Activated naive CD4-positive, alpha-beta T cell treated with anti-CD3 and anti-CD28 coated beads, Interleukin-2, amount 50 U/mL, for 24 hours (primary cell): ENCODE data around the gene INF2.

Experiments used
- H3K27ac Mint-ChIP-seq: one replicate; pipeline ENCODE4 v1.8.0; 2021; ENCODE audit warnings: mild to moderate bottlenecking, mixed read lengths
- H3K27me3 Mint-ChIP-seq: one replicate; pipeline ENCODE4 v1.8.0; 2021; ENCODE audit warnings: mixed read lengths
- H3K36me3 Mint-ChIP-seq: one replicate; pipeline ENCODE4 v1.8.0; 2021; ENCODE audit warnings: mixed read lengths
- H3K4me1 Mint-ChIP-seq: one replicate; pipeline ENCODE4 v1.8.0; 2021; ENCODE audit warnings: mixed read lengths
- H3K4me3 Mint-ChIP-seq: one replicate; pipeline ENCODE4 v1.8.0; 2021; ENCODE audit warnings: mild to moderate bottlenecking, mixed read lengths
- H3K9me3 Mint-ChIP-seq: one replicate; pipeline ENCODE4 v1.8.0; 2021; ENCODE audit warnings: mixed read lengths

INF2 gene

DNA sequence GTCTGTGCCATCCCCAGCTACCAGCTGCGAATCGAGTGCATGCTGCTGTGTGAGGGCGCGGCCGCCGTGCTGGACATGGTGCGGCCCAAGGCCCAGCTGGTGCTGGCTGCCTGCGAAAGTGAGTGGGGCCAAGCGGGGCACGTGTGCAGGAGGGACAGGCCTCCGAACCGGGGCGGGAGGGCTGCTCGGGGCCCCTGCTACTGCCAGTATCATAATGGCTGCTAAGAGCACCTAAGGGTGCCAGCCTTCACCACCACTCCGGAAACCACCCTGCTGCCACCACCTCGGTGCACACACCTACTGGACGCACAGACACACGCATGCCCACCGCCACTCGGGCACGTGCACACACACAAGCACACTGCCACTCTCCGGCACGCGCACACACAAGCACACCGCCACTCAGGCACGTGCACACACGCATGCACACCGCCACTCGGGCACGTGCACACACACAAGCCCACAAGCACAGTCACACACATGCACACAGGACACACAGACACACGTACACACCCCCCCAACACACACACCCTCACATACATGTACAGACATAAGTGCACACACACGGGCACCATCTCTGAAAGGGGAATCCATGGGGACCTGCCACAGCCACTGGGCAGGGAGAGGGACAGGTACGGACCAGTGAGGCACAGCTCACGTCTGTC, 20.8 kb downstream of the INF2 start:
- H3K36me3 Mint-ChIP-seq: no peaks in the 10 kb centered on the region
- H3K4me3 Mint-ChIP-seq: no peak overlapping the region
- no peaks in the 10 kb centered on the region for H3K9me3 Mint-ChIP-seq
- H3K27ac Mint-ChIP-seq: no peak overlapping the region
- H3K4me1 Mint-ChIP-seq: peaks cover 4% of the 10 kb centered on the region
- H3K27me3 Mint-ChIP-seq: no peaks in the 10 kb centered on the region

- H3K4me1 Mint-ChIP-seq: peaks cover 4% of the 10 kb centered on the region
- H3K36me3 Mint-ChIP-seq: peaks cover 1% of the 10 kb centered on the region
- H3K27ac Mint-ChIP-seq: no peak overlapping the region
- H3K27me3 Mint-ChIP-seq: no peaks in the 10 kb centered on the region
- no peaks in the 10 kb centered on the region for H3K9me3 Mint-ChIP-seq
- no peak overlapping the region for H3K4me3 Mint-ChIP-seq
These were observed 23.7 kb downstream of the INF2 start for GRCh38 chr14:104712881-104713734.

DNA sequence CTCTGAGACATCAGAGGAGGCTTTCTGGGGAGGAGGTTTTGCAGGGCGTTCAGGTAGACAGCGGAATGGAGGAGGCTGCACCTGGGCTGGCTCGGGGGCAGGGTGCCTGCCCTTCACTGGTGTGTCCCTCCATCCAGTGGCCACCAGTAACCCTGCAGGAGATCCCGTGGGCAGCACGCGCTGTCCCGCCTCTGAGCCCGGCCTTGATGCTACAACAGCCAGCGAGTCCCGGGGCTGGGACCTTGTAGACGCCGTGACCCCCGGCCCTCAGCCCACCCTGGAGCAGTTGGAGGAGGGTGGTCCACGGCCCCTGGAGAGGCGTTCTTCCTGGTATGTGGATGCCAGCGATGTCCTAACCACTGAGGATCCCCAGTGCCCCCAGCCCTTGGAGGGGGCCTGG, 24.6 kb downstream of the INF2 start:
- Mint-ChIP-seq H3K9me3 (no peaks in the 10 kb centered on the region), H3K4me1 (no peaks in the 10 kb centered on the region), H3K4me3 (no peak overlapping the region), H3K27me3 (no peaks in the 10 kb centered on the region), H3K27ac (no peak overlapping the region), H3K36me3 (peaks cover 1% of the 10 kb centered on the region)

- H3K4me1 Mint-ChIP-seq: no peaks in the 10 kb centered on the region
- no peaks in the 10 kb centered on the region for H3K27me3 Mint-ChIP-seq
- no peak overlapping the region for H3K27ac Mint-ChIP-seq
- peaks cover 1% of the 10 kb centered on the region for H3K36me3 Mint-ChIP-seq
- no peak overlapping the region for H3K4me3 Mint-ChIP-seq
- no peaks in the 10 kb centered on the region for H3K9me3 Mint-ChIP-seq
These were observed 25.3 kb downstream of the INF2 start for GRCh38 chr14:104714681-104715080.

GRCh38 chr14:104715416-104715815, 26.0 kb downstream of the INF2 start:
- H3K4me3 Mint-ChIP-seq: no peak overlapping the region
- H3K27ac Mint-ChIP-seq: no peak overlapping the region
- H3K9me3 Mint-ChIP-seq: no peaks in the 10 kb centered on the region
- H3K4me1 Mint-ChIP-seq: no peaks in the 10 kb centered on the region
- H3K36me3 Mint-ChIP-seq: peaks cover 1% of the 10 kb centered on the region
- H3K27me3 Mint-ChIP-seq: no peaks in the 10 kb centered on the region

DNA sequence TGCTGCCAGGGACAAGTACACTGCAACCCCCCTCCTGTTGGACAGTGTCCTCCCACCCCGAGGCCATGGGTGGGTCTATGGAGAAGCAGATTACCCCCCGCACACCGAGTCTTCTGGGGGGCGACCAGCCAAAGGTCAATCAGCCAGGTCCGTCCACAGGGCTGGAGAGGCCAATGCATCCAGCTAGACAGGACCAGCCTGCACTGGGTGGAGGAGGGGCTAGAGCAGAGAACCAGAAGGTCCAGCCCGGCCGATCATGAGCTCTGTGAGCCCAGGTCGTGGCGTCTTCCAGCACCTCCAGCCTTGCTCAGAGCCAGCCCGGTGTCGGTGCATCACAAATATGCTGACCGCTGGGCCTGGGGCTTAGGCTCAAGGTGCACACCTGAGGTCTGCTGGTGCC, 26.5 kb downstream of the INF2 start:
- Mint-ChIP-seq H3K4me1 (no peaks in the 10 kb centered on the region), H3K4me3 (no peak overlapping the region), H3K27me3 (no peaks in the 10 kb centered on the region), H3K36me3 (peaks cover 1% of the 10 kb centered on the region), H3K9me3 (no peaks in the 10 kb centered on the region), H3K27ac (no peak overlapping the region)

DNA sequence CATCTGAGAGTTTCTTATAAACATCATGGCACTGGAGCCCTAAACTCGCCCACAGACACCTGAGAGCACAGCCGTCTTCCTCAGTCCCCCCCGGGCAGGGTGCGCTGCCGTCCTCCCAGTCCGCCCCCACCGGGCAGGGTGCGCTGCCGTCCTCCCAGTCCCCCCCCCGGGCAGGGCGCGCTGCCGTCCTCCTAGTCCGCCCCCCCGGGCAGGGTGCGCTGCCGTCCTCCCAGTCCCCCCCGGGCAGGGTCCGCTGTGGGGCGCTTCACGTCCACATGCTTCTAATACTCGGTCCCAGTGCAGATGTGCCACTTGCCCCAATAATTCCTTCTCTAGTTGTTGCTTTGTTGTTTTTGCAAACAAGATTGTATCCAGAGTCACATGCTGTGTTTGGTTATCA, 27.7 kb downstream of the INF2 start:
- no peaks in the 10 kb centered on the region for H3K27me3 Mint-ChIP-seq
- no peak overlapping the region for H3K4me3 Mint-ChIP-seq
- H3K27ac Mint-ChIP-seq: no peak overlapping the region
- H3K36me3 Mint-ChIP-seq: peaks cover 1% of the 10 kb centered on the region
- no peaks in the 10 kb centered on the region for H3K9me3 Mint-ChIP-seq
- no peaks in the 10 kb centered on the region for H3K4me1 Mint-ChIP-seq

DNA sequence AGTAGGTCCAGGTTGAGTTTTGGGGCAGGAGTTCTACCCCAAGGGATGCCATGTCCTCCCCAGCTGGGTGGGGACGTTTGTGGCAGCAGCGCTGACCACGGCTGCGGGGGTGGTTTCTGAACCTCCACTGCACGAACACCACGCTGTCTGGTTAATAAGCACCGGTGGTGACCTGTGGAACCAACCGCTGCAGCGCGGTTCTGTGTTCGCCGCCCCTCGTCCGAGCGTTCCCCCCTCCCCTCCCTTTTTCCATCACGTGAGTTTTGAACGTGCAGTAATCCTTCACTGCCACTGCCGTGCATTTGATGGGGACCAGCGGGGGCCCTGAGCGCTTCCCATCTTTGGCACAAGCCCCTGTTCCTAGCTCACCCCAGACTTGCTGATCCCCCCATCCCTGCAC, 28.2 kb downstream of the INF2 start:
- H3K9me3 Mint-ChIP-seq: no peaks in the 10 kb centered on the region
- H3K4me3 Mint-ChIP-seq: no peak overlapping the region
- H3K36me3 Mint-ChIP-seq: peaks cover 1% of the 10 kb centered on the region
- no peak overlapping the region for H3K27ac Mint-ChIP-seq
- H3K4me1 Mint-ChIP-seq: no peaks in the 10 kb centered on the region
- H3K27me3 Mint-ChIP-seq: no peaks in the 10 kb centered on the region

GRCh38 chr14:104718147-104718546, 28.7 kb downstream of the INF2 start:
- no peaks in the 10 kb centered on the region for H3K27me3 Mint-ChIP-seq
- H3K4me1 Mint-ChIP-seq: no peaks in the 10 kb centered on the region
- no peak overlapping the region for H3K27ac Mint-ChIP-seq
- no peaks in the 10 kb centered on the region for H3K9me3 Mint-ChIP-seq
- H3K36me3 Mint-ChIP-seq: peaks cover 1% of the 10 kb centered on the region
- no peak overlapping the region for H3K4me3 Mint-ChIP-seq

- H3K36me3 Mint-ChIP-seq: peaks cover 1% of the 10 kb centered on the region
- H3K27me3 Mint-ChIP-seq: no peaks in the 10 kb centered on the region
- no peaks in the 10 kb centered on the region for H3K9me3 Mint-ChIP-seq
- H3K4me3 Mint-ChIP-seq: no peak overlapping the region
- no peak overlapping the region for H3K27ac Mint-ChIP-seq
- H3K4me1 Mint-ChIP-seq: no peaks in the 10 kb centered on the region
These were observed 29.5 kb downstream of the INF2 start for GRCh38 chr14:104718871-104719270.

GRCh38 chr14:104719343-104719742, 29.9 kb downstream of the INF2 start:
- peaks cover 1% of the 10 kb centered on the region for H3K36me3 Mint-ChIP-seq
- no peaks in the 10 kb centered on the region for H3K4me1 Mint-ChIP-seq
- no peak overlapping the region for H3K4me3 Mint-ChIP-seq
- no peak overlapping the region for H3K27ac Mint-ChIP-seq
- no peaks in the 10 kb centered on the region for H3K27me3 Mint-ChIP-seq
- H3K9me3 Mint-ChIP-seq: no peaks in the 10 kb centered on the region

DNA sequence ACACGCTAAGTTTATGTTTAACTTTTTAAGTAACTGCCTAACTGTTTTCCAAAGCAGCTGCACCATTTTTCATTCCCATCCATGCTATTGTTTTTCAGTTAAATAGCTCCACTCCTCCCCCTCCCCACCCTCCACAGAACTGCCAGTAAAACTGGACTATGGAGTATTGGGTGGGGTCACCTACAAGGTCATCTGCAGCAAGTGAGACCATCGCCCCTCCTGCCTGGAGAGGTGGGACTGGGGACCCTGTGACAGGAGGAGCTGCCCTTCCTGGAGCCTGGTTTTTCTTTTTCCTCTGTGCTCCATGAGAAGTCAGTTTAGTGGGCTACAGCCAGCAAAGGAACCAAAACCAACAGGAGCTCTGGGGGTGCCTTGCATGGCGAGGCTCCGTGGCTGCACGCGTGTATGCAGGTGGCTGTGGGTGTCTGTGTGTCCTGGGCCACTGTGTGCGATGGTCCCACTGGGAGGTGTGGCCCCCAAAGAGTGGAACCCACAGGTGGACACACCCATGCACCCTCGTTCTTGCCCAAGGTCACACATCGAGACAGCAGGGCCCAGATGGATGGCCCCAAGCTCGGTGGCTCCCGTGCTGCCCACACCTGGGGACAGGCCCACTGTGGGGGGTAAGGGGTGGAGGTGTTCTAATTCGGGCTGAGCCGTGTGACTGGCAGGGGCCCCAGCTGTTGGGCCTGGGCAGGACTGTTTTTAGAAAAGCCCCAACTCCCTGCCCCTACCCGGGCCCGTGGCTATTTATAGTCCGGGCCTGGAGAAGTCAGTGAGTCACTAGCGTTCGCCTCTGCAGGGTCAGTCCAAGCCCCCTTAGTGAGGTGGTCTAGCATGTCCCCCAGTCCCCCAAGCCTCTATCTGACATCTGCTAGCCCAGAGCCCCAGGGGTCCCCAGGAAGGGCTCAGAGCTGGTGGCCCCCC, 32.4 kb downstream of the INF2 start:
- Mint-ChIP-seq H3K27me3 (no peaks in the 10 kb centered on the region), H3K4me3 (no peak overlapping the region), H3K4me1 (no peaks in the 10 kb centered on the region), H3K27ac (no peak overlapping the region), H3K9me3 (no peaks in the 10 kb centered on the region), H3K36me3 (peaks cover 1% of the 10 kb centered on the region)

DNA sequence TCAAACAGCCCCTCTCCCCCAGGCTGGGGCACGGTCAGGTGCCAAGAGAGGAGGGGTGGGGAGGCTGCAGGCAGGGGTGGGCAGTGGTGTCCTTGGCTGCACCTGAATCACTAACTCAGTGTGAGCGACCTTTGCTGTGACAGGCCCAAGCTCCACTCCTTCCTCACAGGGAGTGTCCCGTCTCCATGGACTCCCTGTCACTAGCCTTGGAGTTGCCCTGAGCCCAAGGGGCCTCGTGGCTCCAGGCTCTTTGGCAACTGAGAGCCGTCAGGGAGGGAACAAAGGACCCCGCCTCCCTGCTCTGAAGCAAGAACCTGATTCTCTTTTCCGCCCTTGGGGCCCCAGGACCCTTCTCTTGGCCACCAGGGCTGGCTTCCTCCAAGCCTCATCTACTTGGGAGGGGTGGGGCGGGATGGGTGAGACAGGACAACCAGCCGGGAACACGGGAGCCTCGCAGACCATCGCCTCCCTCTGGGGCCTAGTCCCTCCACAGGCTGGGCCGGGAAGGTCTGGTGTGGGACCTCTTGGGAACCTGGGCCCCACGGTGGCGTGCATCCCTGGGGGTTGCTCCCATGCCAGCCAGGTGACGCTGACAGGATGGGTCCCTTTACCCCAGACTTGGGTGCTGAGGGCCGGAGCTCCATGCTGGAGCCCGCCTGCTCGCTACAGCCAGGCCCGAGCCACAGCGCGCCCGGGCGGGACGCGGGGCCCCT, 33.7 kb downstream of the INF2 start:
- Mint-ChIP-seq H3K36me3 (no peaks in the 10 kb centered on the region), H3K4me3 (no peak overlapping the region), H3K4me1 (no peaks in the 10 kb centered on the region), H3K27me3 (no peaks in the 10 kb centered on the region), H3K9me3 (no peaks in the 10 kb centered on the region), H3K27ac (no peak overlapping the region)

DNA sequence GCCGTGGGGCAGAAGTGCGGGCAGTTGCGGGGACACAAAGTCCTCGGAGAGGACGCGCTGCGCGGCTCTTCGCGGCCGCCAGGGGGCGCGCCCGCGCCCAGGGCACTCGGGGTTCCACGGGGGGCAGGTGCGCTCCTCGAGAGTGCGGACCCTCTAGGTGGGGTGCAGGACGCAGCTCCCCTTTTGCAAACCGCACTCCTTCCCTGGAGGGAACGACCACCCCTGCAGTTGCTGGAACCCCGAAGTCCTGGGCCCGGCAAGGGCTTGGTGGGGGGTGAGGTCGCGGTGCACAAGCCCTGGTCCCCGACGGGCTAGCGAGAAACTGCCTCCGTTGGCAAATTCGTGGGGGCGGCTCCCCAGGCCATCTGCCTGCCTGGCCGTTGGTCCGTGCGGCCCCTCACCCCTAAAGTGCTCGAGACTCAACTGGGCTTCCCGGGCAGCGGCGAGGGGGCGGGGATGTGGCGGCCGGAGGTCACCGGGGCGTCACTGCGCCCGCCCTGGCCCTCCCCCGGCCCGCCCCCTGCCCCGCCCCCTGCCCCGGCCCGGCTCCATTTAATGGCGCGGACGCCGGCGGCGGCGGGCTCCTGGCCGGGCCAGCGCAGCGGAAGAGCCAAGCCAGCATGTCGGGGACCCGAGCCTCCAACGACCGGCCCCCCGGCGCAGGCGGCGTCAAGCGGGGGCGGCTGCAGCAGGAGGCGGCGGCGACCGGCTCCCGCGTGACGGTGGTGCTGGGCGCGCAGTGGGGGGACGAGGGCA, 34.4 kb downstream of the INF2 start, which contains the start of gene ADSS1:
TSS of gene ADSS1 (plus strand) at position 579 of the 756 bp plus-strand sequence. CDS start at position 621, 42 bp downstream.
- Mint-ChIP-seq H3K4me1 (no peaks in the 10 kb centered on the region), H3K27me3 (no peaks in the 10 kb centered on the region), H3K9me3 (no peaks in the 10 kb centered on the region), H3K4me3 (peak within 1 kb of the TSS; percentile 44), H3K27ac (no peak within 1 kb of the TSS), H3K36me3 (no peaks in the 10 kb centered on the region)
